Putamen (tissue), 1 donor: Measurements from ENCODE around the gene GUCA2A.

ENCODE experiments used
- DNase-seq: peaks from one replicate; pipeline ENCODE4 v3.0.0-alpha.2; 2016; ENCODE audit warnings: low spot score

GUCA2A gene

DNA sequence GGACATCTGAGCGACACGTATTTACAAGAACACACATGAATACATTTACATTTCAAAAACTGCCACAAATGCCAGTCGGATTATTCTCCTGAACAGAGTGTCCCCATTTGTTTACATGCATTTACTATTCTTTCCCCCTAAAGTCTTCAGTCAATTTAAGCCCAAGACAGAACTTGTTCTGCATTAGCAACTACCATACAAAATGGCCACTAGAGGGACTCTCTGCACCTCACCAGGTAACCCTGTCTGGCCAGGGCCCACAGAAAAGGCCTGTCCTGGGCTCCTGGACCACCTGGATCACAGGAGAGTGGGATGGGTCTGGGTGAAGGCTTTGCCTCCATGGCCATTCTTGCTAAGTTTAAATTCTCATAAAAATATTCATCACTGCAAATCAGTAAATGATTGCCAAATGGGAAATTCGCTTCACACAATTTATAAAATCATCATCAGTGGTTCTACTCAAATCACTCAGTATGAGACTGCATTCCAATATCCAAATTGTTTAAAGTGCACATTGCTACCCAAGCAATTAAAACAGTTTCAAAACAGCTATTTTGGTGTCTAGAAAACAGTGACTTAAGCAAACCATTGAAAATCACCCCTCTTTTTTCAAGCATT lies 12.5 kb upstream of the GUCA2A start:
- DNase-seq = peak; percentile 31

GRCh38 chr1:42175314-42176054 lies 10.9 kb upstream of the GUCA2A start:
- no peak for DNase-seq

GRCh38 chr1:42173961-42174735 lies 9.6 kb upstream of the GUCA2A start:
- no peak for DNase-seq

GRCh38 chr1:42173155-42173933 lies 8.8 kb upstream of the GUCA2A start:
- DNase-seq = peak; percentile 52

- no peak for DNase-seq
Measured at GRCh38 chr1:42172381-42173133, 8.0 kb upstream of the GUCA2A start.

DNA sequence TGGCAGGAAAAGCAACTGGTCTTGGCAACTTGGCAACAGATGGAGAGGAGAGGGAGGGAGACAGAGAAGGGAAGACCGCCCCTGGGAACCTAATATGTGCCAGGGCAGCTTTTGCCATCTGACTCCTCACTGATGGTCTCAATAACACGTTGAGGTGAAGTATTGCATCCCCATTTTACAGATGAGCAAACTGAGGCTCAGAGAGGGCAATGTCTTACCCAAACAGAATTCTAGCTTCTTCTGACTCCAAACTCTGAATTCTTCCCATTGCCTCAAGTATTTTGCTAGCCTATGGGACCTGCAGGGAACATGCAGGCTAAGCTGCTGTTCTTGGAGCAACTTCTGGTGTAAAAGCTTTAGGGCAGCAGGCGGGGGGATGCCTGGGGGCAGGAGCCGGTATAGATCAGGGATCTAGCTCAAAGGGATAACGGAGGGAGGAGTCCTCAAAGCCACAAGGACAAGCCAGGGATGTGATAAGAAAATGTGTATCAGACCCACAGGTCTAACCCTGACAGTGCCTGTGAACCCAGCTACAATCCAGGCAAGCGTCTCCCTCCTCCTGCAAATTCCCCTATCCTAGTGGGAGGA lies 7.2 kb upstream of the GUCA2A start:
- no peak for DNase-seq

GRCh38 chr1:42170779-42171621 lies 6.5 kb upstream of the GUCA2A start:
- DNase-seq = no peak

- DNase-seq = no peak
Measured at GRCh38 chr1:42168763-42169162, 4.2 kb upstream of the GUCA2A start.

- DNase-seq = no peak
Measured at GRCh38 chr1:42168391-42168670, 3.8 kb upstream of the GUCA2A start.

- DNase-seq = no peak
Measured at GRCh38 chr1:42167611-42168390, 3.3 kb upstream of the GUCA2A start.

- no peak for DNase-seq
Measured at GRCh38 chr1:42165511-42166210, 1.1 kb upstream of the GUCA2A start.

- no peak for DNase-seq
Measured at GRCh38 chr1:42163536-42164503, 725 bp downstream of the GUCA2A start.

GRCh38 chr1:42163114-42163513 lies 1.4 kb downstream of the GUCA2A start:
- no peak for DNase-seq

DNA sequence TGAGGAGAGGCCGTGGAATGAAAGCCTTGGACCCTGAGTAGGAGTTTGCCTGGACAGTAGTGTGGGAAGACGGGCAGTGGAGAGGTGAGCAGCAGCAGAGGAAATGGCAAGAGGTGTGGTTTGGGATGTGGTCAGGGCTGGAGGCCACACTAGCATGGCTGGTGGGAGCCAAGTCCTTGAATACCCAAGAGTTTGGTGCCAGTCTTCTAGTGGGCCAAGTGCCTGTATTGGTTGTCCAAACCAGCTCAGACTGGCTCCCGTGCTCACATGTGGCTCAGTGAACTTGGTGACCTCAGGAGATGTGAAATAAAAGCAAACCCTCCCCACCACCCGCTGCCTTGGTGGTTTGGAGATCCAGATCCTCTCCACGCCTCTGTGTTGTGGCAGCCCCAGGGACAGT lies 2.4 kb downstream of the GUCA2A start:
- no peak for DNase-seq

- DNase-seq = no peak
Measured at GRCh38 chr1:42158189-42158588, 6.4 kb downstream of the GUCA2A start.

- no peak for DNase-seq
Measured at GRCh38 chr1:42157667-42158066, 6.9 kb downstream of the GUCA2A start.

- no peak for DNase-seq
Measured at GRCh38 chr1:42155362-42155761, 9.2 kb downstream of the GUCA2A start.

DNA sequence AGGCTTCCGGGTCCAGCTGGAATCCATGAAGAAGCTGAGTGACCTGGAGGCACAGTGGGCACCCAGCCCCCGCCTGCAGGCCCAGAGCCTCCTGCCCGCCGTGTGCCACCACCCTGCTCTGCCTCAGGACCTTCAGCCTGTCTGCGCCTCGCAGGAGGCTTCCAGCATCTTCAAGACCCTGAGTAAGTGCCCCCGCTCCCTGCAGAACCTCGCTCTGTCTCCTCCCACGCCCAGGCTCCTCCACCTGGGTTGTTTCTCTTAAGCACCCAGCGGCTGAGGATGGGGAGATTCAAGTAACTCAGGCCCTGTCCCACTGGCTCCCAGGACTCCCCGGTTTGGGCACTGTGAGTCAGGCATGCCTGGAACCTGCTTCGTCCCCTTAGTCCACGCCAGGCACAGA lies 9.9 kb downstream of the GUCA2A start:
- no peak for DNase-seq
